Neutrophil (primary cell): ENCODE results near the gene MAEA.
A peak's percentile ranks its signal among the peaks of the same experiment; 100 is the strongest.
"Not testable (repeated sequence)": the region's sequence is repeated elsewhere in the genome, so short reads cannot be mapped to it uniquely, and the experiment has no call there.

Source experiments
- H3K27ac ChIP-seq: fragments of 200-600 bp; sonication (generic); 2 replicates; pipeline ENCODE4 v1.5.1; 2016; ENCODE audit warnings: mild to moderate bottlenecking, moderate library complexity
- H3K27me3 ChIP-seq: fragments of 200-600 bp; sonication (generic); 2 replicates; pipeline ENCODE4 v1.6.0; 2016; ENCODE audit warnings: mild to moderate bottlenecking
- H3K36me3 ChIP-seq: fragments of 200-600 bp; sonication (generic); 2 replicates; pipeline ENCODE4 v1.5.1; 2017
- H3K4me1 ChIP-seq, 2 experiments: fragments of 200-600 bp in 1 of 2; sonication (generic) in 1 of 2; 1 replicate in 1 of 2; 2 replicates in 1 of 2; pipeline versions ENCODE4 v1.5.1 to v1.6.1; 2013 to 2016; ENCODE audit warnings: low read depth in 1 of 2, low read length in 1 of 2, mild to moderate bottlenecking in 1 of 2, moderate library complexity in 1 of 2; ENCODE audit not compliant: control insufficient read depth in 1 of 2, insufficient read depth in 1 of 2
- H3K4me3 ChIP-seq, 2 experiments: fragments of 200-600 bp in 1 of 2; sonication (generic) in 1 of 2; 1 replicate in 1 of 2; 2 replicates in 1 of 2; pipeline ENCODE4 v1.5.1; 2013 to 2016; ENCODE audit warnings: low read depth in 1 of 2, low read length in 1 of 2, mild to moderate bottlenecking in 1 of 2, moderate library complexity in 1 of 2
- H3K9me3 ChIP-seq: fragments of 200-600 bp; sonication (generic); 2 replicates; pipeline ENCODE4 v1.5.1; 2016
- CTCF ChIP-seq: fragments of 200-600 bp; sonication (generic); IDR thresholded peaks from 2 replicates; pipeline ENCODE4 v1.5.1; 2016; ENCODE audit warnings: antibody characterized with exemption

Gene MAEA

GRCh38 chr4:1290165-1290977, 680 bp downstream of the MAEA start:
- H3K9me3 ChIP-seq: no peaks in the 10 kb centered on the region
- no peak for TF ChIP-seq CTCF
- no peaks in the 10 kb centered on the region for H3K27me3 ChIP-seq
- peaks cover 60 to 62% of the 10 kb centered on the region in 2 experiments for H3K4me1 ChIP-seq
- peak overlapping the region; percentile 79 to 96 for H3K4me3 ChIP-seq
- peaks cover 14% of the 10 kb centered on the region for H3K36me3 ChIP-seq
- H3K27ac ChIP-seq: peak overlapping the region; percentile 93

DNA sequence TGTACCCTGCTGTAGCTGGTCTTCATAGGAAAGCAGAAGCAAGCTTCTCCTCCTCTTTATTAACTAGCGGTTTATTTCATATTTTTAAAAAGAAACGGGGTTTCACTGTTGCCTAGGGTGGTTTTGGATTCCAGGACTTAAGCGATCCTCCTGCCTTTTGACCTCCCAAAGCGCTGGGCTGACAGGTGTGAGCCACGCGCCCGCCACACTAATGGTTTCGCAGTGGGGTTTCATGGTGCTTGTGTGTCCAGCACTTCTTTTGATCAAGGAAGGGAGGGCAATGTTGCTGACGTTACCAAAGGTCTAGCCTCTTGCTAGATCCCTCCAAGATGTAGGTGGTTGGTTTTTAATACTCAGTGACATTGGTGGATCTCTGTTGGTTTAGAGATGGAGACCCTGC, 1.4 kb downstream of the MAEA start:
- peaks cover 18% of the 10 kb centered on the region for H3K36me3 ChIP-seq
- H3K27me3 ChIP-seq: no peaks in the 10 kb centered on the region
- no peak for TF ChIP-seq CTCF
- peak overlapping the region; percentile 93 for H3K27ac ChIP-seq
- H3K4me1 ChIP-seq: peaks cover 61 to 64% of the 10 kb centered on the region in 2 experiments
- no peaks in the 10 kb centered on the region for H3K9me3 ChIP-seq
- peak overlapping the region; percentile 79 to 96 for H3K4me3 ChIP-seq

- Histone ChIP-seq H3K4me1 (peaks cover 62 to 64% of the 10 kb centered on the region in 2 experiments), H3K27me3 (no peaks in the 10 kb centered on the region), H3K9me3 (no peaks in the 10 kb centered on the region), H3K4me3 (peak overlapping the region; percentile 79 to 96), H3K27ac (peak overlapping the region; percentile 93), H3K36me3 (peaks cover 25% of the 10 kb centered on the region)
- no peak for TF ChIP-seq CTCF
These were observed 2.5 kb downstream of the MAEA start for GRCh38 chr4:1291996-1292702.

- peaks cover 30% of the 10 kb centered on the region for H3K36me3 ChIP-seq
- peaks cover 64 to 67% of the 10 kb centered on the region in 2 experiments for H3K4me1 ChIP-seq
- peak overlapping the region in 1 of 2 experiments; percentile 7 for H3K4me3 ChIP-seq
- not testable (repeated sequence) for H3K27me3 ChIP-seq, H3K9me3 ChIP-seq
- peak overlapping the region; percentile 93 for H3K27ac ChIP-seq
These were observed 3.0 kb downstream of the MAEA start for GRCh38 chr4:1292703-1293011.

GRCh38 chr4:1293531-1293941, 3.8 kb downstream of the MAEA start:
- Histone ChIP-seq H3K4me3 (no peak overlapping the region), H3K36me3 (peaks cover 39% of the 10 kb centered on the region), H3K4me1 (peaks cover 69 to 72% of the 10 kb centered on the region in 2 experiments), H3K27me3 (no peaks in the 10 kb centered on the region), H3K27ac (peak overlapping the region; percentile 93), H3K9me3 (no peaks in the 10 kb centered on the region)
- TF ChIP-seq CTCF: no peak

DNA sequence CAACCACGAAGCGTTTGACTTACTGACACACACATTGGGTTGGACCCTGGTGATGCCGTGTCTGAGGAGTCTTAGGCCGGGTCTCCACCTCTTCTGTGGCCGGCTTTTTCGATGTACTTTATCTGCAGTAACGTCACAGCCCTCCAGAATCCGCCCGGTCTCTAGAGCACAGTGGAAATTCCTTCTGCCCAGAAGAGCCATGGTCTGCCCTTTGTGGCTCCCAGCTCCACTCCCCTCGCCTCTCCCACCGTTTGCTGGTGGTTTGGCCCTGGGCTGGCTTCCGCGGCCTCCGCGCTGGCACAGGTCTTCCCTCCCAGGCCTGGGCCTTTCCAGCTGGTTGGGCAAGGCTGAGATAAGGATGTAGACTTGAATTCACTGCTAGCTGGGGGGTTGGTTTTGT, 4.3 kb downstream of the MAEA start:
- Histone ChIP-seq H3K4me3 (no peak overlapping the region), H3K4me1 (peaks cover 69 to 72% of the 10 kb centered on the region in 2 experiments), H3K27me3 (no peaks in the 10 kb centered on the region), H3K36me3 (peaks cover 40% of the 10 kb centered on the region), H3K27ac (peak overlapping the region; percentile 93), H3K9me3 (no peaks in the 10 kb centered on the region)
- TF ChIP-seq CTCF: no peak
